NCI-H2081 treated with DMSO at 0.1 percent for 48 hours (cell line): ENCODE measurements around the gene TEDDM1.
"Not testable (repeated sequence)": the region's sequence is repeated elsewhere in the genome, so short reads cannot be mapped to it uniquely, and the experiment has no call there.

Experiments used
- DNase-seq: peaks from one replicate; lab custom pipeline; 2025; lab: John Stamatoyannopoulos, UW

TEDDM1 gene

DNA sequence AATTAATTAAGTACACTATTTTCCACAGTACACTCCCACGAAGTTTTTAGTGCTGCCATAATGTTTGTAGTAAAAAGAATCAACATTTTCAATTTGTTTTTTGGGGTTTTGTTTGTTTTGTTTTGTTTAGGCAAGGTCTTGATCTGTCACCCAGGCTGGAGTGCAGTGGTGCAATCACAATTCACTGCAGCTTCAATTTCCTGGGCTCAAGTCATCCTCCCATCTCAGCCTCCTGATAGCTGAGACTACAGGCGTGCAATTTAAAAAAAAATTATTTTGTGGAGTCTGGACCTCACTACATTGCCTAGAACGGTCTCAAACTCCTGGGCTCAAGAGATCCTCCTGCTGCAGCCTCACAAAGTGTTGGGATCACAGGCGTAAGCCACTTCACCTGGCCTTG is 20.3 kb downstream of the TEDDM1 start:
- no peak for DNase-seq

DNA sequence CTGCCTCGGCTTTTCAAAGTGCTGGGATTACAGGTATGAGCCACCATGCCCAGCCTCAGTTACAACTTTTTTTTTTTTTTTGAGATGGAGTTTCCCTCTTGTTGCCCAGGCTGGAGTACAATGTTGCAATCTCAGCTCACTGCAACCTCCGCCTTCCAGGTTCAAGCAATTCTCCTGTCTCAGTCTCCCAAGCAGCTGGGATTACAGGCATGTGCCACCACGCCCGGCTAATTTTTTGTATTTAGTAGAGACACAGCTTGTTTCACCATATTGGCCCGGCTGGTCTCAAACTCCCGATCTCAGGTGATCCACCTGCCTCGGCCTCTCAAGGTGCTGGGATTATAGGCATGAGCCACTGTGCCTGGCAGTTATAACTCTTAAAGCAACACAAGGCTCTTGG is 20.7 kb downstream of the TEDDM1 start:
- not testable (repeated sequence) for DNase-seq

DNA sequence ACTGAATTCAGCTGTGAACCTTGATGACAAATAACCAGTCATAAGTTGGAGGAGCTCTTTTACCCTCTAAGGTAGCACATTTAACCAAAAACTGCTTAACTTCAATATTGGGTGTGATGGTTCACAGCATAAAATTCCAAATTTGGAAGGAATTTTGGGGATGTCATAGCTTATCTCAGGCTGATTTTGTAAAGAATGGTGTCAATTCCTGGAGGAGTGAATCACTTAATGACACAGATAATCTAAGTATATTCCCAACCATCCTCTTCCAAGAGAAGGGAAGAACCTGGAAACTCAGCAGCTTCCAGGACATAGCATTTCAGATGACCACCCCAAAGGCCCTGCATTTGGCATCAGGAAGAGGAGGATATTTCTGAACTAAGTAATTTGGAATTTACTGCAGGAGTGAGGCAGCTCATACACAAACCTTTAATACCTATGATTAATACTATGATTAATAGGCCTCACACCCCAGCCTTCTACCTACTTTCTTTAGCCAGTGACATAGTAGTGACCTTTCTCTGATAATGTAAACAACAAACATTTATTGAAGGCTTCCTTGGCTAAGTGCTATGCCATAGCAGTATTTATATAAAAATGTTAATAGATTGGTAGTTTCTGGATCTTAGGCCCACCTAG is 23.4 kb downstream of the TEDDM1 start:
- DNase-seq = no peak

DNA sequence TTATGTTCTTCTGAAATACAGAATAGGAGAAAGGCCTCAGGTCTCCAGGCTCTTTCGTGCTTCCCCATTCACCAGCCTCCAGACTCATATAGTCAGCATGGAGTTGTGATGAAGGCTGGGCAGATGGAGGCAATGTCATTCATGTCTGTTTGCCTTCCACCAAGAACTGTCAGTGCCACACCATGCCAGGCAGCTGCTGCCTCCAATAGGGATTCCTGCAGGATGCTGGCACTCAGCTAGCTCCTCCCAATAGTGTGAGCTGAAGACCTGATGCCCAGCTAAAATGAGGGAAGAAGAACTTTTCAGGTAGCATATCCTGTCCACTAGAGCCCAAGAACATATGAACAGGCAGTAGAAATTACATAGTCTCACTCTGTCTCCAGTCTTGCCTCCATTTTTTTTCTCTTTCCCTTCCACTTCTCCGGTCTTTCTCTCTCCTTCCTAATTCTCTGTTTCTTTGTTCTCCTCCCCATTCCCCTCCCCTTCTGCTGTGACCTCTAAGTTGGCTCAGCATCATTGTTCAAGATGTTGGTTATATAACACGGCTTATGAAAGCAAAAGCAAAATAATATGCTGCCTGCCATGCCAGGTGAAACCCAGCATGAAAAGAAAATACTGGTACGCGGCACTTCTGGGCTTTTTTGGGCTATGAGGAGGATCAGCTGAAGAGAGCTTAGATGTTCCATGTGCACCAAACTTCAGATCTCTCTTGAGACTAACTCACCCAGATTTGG is 26.2 kb downstream of the TEDDM1 start:
- no peak for DNase-seq

DNA sequence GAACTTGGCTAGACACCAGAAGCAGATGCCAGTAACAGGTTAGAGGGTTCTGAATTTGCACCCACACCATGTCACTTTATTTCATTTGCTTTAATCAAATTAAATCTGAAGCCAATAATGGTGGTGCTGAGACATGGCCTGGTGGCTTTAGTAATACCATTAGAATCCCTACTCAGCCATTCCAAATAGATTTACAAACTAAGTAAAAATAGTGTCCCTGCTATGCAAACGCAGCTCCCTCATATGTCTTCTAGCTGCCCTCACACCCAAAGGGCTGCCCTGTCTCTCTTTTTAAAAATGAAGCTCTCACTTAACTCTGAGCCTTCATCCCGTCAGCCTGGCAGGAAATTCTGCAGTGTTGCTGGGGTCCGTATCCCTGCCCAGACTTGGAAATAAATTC is 29.9 kb downstream of the TEDDM1 start:
- DNase-seq = no peak

DNA sequence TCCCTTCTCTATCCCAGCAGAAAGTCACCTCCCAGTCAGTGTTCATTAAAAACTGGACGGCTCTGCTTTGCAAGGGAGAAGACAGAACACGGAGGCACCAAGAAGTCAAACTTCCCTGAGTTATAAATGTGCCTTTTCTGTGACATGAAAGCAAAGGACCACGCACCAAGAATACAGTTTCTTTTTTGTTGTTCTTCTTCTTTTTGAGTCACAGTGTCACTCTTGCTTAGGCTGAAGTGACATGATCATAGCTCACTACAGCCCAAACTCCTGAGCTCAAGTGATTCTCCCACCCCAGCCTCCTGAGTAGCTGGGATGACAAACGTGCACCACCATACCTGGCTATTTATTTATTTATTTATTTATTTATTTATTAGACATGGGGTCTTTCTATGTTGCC is 31.6 kb downstream of the TEDDM1 start:
- DNase-seq = no peak

DNA sequence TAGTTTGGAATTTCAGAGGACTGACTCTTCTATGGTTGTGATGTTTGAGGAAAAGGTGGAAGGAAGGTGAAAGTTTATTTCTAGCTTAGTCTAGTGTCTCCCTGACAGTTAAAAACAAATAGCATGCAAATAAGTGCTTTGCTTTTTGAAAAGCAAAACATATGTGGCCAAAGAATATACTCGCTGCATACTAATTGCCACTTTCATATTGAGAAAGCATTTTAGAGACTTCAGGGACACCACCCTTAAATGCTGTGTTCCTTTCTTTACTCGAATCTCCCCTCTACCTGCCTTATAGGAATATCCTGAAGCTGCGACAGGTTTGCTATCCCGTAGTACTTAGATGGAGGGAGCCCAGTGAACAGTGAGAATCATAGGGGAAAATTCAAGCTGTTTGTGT is 32.1 kb downstream of the TEDDM1 start:
- DNase-seq = no peak

DNA sequence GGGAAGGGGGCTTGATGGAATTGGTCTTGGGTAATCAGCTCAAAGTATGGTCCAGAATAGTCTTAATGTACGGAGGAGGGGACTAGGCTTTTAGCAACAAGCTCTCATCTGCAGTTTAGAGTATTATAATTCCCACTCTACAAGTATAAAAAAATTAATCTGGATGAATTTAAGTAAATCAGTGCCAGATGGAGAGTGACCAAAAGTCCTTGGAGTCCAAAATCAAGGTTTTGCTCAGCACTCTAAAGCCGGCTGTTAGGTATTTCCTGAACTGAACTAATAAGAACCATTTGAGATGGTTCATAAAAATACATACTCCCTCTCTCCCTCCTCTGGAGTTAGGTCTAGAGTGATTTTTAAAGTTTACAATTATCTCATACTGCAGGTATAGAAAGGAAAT is 32.5 kb downstream of the TEDDM1 start:
- no peak for DNase-seq

DNA sequence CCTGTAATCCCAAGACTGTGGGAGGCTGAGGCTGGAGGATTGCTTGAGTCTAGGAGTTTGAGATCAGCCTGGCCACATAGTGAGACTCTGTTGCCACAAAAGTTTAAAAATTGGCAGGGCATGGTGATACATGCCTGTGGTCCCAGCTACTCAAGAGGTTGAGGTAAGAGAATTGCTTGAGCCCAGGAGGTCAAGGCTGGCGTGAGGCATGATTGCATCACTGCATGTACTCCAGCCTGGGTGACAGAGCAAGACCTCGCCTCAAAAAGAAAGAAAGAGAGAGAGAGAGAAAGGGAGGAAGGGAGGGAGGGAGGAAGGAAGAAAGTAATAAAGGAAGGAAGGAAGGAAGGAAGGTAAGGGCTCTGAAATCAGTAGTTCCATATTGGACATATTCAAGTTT is 33.9 kb downstream of the TEDDM1 start:
- DNase-seq = no peak

DNA sequence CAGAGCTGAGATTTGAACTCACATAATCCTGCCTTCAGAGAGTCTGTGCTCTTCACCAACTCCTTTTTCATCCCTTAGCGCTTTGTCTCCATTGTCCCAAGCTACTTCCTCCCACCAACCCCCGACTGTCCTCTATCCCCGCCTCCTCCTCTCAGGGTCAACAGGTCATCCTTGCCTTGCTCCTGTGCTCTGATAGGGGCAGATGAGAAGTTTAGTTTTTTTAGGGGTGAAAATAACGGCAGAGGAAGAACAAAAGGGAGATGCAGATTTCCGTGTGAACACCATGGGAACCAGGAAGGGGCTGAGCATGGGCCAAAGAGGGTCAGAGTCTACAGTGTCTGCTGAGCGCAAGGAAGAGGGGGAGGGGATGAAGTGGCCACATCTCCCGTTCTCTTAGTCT is 40.8 kb downstream of the TEDDM1 start:
- no peak for DNase-seq

DNA sequence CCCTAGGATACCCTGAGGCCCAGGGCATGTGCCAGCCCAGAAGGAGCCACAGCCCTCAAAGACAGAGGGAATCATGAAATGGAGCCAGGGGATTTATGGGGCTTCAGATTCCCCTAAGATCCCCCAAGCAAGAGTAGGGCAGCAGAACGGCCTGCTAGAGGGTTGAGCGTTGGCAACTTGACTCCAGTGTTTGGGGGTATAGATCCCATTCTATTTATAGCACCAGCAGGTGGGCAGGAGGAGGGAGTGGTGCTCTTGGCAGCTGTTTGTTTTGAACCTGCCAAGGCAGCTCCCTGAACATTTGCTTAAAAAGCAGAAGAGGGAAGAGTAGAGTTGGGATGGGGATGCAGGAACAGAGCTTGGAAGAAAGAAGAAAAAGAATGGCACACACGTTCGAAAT is 42.6 kb downstream of the TEDDM1 start:
- no peak for DNase-seq

DNA sequence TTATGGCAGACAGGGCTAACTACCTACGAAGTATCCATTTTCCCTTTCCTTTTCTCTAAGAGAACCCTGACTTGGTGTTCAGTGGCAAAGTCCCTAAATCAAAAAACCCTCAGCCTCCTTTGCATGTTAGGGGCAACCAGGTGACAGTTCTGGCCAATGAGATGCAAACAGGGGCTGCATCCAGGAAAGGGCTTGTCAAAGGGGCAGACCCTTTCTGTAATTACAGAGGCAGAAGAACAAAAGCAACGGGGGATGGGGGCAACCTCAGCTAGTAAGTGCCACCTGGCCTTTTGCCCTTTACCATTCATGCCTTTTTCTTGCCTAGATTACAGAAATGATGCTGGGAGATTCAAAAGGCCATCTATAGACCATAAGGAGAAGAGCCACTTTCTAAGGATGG is 43.3 kb downstream of the TEDDM1 start:
- no peak for DNase-seq

DNA sequence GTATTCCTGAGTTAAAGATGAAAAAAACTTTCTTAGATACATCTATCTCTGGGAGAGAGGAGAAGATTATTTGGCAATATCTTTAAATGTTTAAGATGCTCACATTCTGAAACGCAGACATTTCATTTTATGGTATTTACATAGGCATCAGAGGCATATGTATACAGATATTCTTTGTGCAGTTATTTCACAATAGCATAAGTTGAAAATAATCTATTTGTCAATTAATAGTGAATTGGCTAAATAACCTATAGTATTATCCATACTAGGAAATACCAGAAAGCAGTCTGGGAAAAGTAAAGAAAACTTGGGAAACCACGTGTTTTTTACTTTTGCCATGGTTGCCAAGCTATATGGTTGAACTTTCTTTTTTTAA is 44.8 kb downstream of the TEDDM1 start:
- DNase-seq = no peak

DNA sequence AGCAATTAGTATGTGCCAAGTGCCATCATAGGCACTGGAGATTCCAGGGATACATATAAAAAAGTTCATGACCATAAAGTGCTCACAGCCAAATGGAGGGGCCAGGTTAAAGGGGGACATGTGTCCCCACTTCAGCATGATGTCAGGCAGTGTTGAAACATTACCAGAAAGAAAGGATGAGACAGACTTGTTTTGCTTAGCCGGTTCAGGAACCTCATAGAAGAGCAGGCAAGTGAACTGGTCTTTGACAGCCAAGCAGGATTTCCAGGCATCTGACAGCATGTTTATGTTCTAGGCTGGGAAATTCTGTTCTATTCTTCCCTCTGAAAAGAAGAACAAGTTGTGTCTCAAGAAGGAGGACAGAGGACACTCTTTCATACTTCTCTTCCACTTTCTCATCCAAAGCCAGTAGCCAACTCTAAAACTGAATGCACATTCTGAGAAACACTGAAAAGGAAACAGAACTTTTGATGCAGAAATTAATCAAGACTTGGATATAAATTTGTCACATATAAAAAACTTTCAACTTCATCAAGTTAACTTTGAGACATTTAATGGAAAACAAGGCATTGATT is 48.6 kb downstream of the TEDDM1 start:
- DNase-seq = no peak

DNA sequence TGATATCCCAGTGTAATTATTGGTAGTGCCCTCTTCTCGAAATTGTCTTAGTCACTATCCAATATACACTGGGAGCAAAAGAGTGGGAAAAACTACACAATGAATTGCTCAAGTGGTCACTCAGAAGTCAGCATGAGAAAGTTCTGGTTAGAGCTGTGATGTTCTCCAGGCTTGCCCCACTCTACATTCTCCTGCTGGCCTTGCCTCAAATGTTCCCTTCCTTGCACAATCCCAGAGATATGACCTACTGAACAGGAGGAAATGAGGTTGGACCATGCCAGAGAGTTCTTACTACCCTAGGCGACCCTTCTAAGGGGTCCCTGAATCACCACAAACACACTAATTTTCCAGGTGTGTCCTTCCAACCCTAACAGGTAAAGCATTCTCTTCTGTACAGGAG is 49.6 kb downstream of the TEDDM1 start:
- no peak for DNase-seq

DNA sequence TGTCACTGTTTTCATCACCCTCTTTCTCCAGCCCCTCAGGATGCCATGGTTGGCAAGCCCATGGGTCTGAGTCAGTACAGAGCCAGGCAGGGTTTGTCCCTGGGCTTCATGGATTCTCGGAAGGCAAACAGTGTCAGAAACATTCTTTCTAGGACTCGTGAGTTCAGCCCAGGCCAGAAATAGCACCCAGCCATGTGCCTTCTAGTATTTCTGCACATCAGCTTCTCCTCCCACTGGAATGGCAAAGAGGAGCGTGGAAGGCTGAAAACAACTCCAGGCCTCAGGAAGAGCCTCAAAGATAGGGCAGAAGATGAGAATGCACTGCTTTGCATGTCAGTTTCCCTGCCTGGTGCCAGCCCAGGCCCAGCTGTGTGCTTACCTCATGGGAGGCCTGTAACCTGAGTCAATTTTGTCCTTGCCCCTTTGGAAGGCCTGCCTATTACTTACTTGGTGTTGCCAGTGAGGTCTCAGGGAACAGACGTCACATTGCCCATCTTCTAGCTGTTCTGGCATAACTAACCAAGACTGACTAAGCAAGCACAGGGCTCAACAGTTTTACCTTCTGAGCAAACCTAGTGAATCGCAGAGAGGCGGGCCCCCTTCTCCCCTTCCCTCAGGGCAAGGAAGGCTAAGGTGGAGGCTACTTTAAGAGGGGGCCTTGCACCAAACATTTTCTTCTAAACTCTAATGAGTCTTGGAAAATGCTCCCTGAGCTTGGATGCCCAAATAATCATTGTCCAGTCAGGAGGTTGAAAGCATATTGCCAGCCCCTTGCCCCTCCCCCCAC is 51.3 kb downstream of the TEDDM1 start:
- no peak for DNase-seq
